ENCODE data around the gene PROX1.

DNA sequence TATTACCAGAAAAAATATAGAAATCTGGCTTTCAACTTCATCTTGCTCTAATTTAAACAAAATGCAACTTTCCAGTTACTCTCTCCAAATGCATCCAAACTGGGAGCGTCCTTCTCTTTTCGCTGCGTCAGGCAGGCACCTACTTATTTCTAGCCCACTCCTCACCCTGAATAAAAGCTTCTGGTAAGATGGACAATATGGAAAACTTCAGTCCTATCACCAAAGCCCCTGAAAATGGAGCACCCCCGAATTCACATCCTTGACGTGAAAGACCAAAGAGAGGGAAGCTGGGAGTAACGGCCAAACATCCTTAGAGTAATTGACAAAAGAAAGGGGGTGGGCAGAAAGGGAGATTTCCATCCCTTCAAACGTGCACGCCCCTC is 5.5 kb upstream of the PROX1 start:
- TF ChIP-seq, protein P1, sequence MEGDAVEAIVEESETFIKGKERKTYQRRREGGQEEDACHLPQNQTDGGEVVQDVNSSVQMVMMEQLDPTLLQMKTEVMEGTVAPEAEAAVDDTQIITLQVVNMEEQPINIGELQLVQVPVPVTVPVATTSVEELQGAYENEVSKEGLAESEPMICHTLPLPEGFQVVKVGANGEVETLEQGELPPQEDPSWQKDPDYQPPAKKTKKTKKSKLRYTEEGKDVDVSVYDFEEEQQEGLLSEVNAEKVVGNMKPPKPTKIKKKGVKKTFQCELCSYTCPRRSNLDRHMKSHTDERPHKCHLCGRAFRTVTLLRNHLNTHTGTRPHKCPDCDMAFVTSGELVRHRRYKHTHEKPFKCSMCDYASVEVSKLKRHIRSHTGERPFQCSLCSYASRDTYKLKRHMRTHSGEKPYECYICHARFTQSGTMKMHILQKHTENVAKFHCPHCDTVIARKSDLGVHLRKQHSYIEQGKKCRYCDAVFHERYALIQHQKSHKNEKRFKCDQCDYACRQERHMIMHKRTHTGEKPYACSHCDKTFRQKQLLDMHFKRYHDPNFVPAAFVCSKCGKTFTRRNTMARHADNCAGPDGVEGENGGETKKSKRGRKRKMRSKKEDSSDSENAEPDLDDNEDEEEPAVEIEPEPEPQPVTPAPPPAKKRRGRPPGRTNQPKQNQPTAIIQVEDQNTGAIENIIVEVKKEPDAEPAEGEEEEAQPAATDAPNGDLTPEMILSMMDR (IDR thresholded peaks at IDR 0.05): no peak
- TF ChIP-seq, protein P2, sequence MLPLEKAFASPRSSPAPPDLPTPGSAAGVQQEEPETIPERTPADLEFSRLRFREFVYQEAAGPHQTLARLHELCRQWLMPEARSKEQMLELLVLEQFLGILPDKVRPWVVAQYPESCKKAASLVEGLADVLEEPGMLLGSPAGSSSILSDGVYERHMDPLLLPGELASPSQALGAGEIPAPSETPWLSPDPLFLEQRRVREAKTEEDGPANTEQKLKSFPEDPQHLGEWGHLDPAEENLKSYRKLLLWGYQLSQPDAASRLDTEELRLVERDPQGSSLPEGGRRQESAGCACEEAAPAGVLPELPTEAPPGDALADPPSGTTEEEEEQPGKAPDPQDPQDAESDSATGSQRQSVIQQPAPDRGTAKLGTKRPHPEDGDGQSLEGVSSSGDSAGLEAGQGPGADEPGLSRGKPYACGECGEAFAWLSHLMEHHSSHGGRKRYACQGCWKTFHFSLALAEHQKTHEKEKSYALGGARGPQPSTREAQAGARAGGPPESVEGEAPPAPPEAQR (CRISPR knock-in tag; IDR thresholded peaks at IDR 0.05): no peak
- TF ChIP-seq, protein P3, sequence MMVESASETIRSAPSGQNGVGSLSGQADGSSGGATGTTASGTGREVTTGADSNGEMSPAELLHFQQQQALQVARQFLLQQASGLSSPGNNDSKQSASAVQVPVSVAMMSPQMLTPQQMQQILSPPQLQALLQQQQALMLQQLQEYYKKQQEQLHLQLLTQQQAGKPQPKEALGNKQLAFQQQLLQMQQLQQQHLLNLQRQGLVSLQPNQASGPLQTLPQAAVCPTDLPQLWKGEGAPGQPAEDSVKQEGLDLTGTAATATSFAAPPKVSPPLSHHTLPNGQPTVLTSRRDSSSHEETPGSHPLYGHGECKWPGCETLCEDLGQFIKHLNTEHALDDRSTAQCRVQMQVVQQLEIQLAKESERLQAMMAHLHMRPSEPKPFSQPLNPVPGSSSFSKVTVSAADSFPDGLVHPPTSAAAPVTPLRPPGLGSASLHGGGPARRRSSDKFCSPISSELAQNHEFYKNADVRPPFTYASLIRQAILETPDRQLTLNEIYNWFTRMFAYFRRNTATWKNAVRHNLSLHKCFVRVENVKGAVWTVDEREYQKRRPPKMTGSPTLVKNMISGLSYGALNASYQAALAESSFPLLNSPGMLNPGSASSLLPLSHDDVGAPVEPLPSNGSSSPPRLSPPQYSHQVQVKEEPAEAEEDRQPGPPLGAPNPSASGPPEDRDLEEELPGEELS (CRISPR knock-in tag; IDR thresholded peaks at IDR 0.05): no peak
- TF ChIP-seq TCF7 (CRISPR knock-in tag; IDR thresholded peaks at IDR 0.05; ENCODE audit: low read depth) (no peak), GTF2I (CRISPR knock-in tag; conservative IDR thresholded peaks at IDR 0.05) (no peak), NR2C2 (CRISPR knock-in tag; IDR thresholded peaks at IDR 0.05) (no peak), ZNF121 (CRISPR knock-in tag; IDR thresholded peaks at IDR 0.05) (no peak), ESRRA (CRISPR knock-in tag; IDR thresholded peaks at IDR 0.05; ENCODE audit: borderline replicate concordance) (no peak), SP1 (CRISPR knock-in tag; conservative IDR thresholded peaks at IDR 0.05) (no peak), ZBTB21 (CRISPR knock-in tag; IDR thresholded peaks at IDR 0.05; ENCODE audit: borderline replicate concordance) (no peak), PRRX2 (CRISPR knock-in tag; IDR thresholded peaks at IDR 0.05) (no peak), ZNF671 (CRISPR knock-in tag; IDR thresholded peaks at IDR 0.05) (no peak)
- TF ChIP-seq, protein P4, sequence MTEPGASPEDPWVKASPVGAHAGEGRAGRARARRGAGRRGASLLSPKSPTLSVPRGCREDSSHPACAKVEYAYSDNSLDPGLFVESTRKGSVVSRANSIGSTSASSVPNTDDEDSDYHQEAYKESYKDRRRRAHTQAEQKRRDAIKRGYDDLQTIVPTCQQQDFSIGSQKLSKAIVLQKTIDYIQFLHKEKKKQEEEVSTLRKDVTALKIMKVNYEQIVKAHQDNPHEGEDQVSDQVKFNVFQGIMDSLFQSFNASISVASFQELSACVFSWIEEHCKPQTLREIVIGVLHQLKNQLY (CRISPR knock-in tag; IDR thresholded peaks at IDR 0.05): no peak
- TF ChIP-seq, protein P5, sequence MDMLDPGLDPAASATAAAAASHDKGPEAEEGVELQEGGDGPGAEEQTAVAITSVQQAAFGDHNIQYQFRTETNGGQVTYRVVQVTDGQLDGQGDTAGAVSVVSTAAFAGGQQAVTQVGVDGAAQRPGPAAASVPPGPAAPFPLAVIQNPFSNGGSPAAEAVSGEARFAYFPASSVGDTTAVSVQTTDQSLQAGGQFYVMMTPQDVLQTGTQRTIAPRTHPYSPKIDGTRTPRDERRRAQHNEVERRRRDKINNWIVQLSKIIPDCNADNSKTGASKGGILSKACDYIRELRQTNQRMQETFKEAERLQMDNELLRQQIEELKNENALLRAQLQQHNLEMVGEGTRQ (CRISPR knock-in tag; IDR thresholded peaks at IDR 0.05): no peak

Data from WTC11 (cell line).